Stimulated activated CD8-positive, alpha-beta memory T cell treated with anti-CD3 and anti-CD28 coated beads, Interleukin-2, amount 100 ng/mL, for 1 hour (primary cell): Measurements from ENCODE around the gene SLC25A1.
A peak's percentile ranks its signal among the peaks of the same experiment; 100 is the strongest.

Source experiments
- DNase-seq, 2 donors: peaks; one replicate each; pipeline ENCODE4 v3.0.0-alpha.2; 2020; ENCODE audit warnings: low read depth in 2 of 2

The SLC25A1 gene

DNA sequence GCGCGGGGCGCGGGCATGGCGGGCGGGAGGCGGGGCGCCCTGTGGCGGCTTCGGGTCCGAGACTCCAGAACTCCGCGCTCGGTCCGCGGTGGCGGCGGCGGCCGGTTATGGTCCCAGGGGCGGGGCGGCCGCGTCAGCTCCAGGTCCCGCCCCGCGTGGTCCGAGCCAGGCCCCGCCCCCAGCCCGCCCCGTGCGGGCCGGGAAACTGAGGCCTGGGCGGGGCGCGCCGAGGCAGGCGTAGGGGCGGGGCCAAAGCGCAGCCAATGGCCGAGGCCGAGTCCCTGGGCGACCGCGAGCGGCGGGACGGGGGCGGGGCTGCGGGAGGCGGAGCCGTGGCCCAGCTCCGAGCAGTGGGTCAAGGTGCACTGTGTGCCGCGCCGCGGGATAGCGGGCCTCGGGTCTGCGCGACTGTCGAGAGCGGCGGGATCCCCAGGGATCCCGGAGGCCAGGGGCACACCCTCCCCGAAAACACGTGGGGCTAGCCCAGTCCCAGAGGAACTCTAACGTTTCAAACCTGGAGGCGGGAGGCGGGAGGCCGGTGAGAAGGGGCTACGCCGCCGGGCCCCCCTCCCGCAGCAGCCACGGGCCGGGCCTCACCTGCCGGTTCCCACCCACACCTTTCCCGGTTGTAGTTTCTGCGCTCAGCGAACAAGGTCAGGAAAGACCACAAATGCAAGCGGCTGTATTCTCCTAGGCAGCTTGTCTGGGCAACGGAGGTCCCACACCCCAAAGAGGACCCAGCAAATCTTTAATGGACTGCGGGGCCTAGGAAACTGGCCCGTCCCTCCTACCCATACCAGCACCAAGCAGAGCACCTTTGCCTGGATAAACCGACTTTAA is at the start of gene SLC25A1:
Gene SLC25A1, minus strand, starts transcription at position 80 of the 840 bp plus-strand sequence. Its CDS starts 63 bp downstream, at position 17.
- DNase-seq: peak; percentile 55 to 60

DNA sequence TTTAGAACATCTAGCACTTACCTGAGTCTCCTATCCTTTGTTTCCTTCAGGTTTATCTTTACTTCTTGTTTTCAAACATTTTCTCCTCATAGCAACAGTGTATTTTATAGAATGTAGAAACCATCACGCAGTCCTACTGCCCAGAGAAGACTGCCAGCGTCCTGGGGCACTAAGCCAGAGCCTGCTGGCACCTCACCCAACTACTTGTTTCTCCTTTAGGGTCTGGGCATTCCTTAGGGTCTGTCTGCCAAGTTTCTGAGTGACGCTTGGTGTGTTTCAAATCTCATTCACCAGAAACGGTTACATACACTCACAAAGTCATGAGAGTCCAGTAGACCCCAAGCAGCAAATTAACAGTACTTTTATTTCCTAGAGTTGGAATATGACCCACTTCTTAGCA is 49.6 kb upstream of the SLC25A1 start:
- no peak for DNase-seq

DNA sequence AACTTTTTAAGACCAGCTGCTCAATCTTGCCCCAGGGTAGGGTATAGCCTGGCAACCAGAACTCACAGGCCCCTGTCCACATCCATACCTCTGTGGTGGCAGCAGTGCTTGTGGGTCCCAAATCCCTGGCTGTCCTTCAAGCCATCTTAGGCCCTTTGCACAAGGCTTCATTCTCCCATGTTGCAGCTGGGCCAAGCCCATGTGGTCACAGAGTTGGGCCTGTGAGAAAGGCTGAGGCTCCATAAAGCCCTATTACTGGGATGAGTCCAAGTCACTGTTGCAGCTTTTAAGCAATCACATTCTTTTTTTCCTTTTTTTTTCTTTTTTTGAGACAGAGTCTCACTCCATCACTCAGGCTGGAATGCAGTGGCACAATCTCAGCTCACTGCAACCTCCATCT is 47.9 kb upstream of the SLC25A1 start:
- no peak for DNase-seq

DNA sequence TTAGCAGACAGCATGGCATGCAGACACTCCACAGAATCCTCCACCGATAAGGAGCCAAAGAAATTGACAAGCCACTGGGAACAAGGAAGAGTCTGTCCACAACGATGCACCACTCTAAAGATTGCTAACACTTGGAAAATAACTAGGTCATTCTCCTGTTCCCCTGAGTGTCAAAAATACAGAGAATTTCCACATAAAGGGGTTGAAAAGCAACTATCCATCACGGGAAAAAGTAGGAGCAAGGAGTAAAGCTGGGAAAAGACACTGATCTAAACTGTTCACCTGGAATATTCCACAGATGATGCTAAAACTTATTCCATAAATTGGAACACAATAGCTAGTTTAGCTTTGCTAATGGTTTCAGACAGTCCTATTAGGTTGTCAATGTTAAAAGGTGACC is 47.0 kb upstream of the SLC25A1 start:
- no peak for DNase-seq

DNA sequence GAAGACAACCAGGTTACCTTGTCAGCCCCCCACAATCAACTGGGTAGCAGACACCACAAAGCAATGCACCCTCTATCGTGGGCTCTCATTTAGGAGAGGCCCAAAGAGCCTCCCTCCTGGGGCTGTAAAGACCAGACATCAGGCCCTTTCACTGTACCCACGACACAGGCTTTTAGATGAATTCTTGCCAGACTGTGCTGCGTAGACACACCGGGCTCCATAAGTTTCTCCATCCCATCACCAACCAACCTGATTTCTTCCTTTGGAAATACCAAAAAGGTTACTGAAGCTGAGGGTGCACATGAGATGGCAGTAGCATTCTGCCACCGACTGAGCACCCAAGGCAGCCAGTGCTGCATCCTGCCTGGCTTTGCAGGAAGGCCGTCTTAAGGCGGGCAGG is 46.4 kb upstream of the SLC25A1 start:
- DNase-seq: no peak

DNA sequence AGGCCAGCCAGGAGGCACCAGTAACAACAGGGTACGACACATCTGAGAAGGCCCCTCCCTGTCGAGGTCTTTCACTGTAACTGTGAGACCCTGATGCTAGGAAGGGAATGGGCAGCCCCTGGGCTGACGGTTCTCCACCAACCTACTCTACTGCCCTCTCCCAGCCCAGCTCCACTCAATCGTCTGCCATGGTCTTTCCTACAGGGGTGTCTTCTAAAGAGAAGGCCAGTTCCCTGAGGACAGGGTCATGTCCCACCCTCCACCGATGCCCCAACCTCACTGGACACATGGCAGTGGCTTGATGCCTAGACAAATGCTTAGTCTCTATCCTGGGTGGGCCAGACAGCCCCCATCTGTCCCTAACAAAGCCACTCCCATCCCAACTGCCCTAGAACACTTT is 46.0 kb upstream of the SLC25A1 start:
- DNase-seq: no peak

DNA sequence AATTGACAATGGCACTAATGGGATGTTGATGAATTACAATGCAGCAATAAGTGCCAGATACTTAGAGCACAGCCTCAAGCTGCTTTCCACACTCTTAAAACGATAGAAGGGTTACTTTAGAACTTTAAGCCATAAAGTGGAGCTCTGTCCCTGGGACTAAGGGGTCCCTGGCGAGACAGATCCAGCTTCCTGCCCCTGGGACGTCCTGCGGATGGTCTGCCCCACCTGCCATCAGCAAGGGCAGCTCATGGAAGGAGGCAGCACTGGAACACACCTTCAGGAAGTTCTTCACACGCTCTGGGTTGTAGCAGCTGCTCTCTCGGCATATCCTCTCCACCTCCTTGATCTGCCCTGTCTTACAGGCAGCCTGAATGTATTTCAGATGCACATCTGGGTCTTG is 45.1 kb upstream of the SLC25A1 start:
- DNase-seq: no peak

DNA sequence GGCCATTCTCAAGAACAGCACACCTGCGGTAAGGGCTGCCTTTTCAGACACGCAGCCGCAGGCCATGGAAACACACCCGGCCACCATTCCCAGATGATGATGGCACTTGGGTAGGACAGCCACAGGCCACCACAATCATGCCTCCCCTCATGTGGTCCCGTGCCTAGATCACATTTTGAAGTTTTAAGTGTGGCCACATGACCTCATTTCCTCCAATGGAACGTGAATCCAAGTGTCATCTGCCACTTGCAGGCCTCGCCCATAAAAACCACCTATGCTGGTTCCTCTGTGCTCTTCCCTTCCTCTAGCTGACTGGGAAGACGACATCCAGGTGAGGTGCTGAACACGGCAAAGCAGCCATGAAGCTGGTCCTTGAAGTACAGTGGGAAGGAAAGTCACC is 44.6 kb upstream of the SLC25A1 start:
- DNase-seq: no peak

DNA sequence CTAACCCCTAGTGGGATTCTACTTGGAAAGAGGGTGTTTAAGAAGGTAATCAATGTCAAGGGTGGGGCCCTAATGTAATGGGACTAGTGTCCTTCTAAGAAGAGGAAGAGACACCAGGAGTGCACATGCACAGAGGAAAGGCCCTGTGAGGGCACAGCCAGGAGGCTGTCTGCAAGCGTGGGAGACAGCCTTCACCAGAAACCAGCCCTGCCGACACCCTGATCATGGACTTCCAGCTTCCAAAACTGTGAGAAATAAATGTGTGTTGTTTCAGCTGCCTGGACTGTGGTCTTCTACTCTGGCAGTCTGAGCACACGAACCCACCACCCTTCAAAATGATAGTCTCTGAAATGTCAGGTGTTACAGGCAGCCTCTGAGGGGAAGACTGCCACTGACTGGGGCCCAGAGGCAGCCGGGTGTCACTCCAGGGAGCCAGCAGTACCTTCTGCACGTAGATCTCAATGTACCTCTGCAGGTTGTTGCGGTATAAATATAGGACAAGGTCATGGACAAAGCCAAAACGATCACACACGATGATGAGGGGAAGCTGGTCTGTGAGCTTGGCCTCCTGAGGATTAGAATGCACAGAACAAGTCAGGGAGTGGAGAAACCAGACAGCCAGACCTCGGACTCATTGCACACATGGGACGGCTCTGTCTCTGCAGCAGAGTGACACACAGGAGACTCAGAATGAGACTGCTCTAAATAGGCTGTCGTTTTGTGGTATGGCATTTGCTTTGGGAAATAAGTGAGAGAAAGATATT is 43.9 kb upstream of the SLC25A1 start:
- no peak for DNase-seq

DNA sequence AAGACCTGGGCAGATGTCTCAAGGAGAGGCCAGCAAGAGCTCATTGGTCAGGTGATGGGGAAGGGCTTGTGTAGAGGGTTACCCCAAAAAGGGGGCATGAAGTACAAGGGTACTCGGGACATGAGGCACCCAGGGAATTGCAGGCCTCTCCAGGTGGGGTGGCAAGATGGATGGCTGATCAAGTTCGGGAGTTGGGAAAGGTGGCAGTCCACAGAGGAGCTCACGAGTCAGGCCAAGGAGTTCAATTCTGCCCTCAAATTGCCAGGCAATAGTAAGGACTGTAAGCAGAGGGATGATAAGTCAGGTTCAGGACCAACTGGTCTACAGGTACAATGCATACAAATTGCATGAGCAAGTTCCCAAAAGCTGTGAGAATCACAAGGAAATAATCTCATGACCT is 42.3 kb upstream of the SLC25A1 start:
- DNase-seq: no peak

DNA sequence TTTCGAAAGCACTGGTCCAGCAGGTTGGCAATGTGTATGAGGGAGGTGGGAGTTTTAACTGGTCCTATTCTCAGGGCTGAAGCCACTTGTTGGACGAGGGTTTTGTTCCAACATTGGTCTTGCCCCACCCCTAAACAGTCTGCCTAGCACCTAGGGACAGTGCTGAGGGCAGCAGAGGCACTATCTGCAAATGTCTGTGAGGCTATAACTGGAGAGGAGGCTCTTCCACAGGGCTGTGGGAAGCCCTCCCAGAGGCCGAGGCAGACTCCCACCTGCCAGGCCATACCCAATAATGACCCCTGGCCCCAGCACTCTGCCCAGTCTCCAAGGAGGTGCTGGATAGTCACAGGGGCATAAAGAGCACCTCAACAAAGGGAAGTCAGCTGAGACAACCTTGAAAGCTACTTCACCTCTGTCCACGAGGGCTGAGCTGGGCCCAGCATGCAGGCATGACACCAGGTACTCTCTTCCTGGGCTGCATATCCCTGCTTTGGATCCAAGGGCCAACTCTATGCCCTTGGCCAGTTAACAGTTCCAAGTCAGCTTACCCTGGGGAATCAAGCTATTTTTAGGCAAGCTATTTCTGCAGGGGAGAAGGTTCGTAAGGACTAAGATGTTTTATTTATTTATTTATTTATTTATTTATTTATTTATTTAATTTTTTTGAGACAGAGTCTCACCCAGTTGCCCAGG is 40.2 kb upstream of the SLC25A1 start:
- no peak for DNase-seq

DNA sequence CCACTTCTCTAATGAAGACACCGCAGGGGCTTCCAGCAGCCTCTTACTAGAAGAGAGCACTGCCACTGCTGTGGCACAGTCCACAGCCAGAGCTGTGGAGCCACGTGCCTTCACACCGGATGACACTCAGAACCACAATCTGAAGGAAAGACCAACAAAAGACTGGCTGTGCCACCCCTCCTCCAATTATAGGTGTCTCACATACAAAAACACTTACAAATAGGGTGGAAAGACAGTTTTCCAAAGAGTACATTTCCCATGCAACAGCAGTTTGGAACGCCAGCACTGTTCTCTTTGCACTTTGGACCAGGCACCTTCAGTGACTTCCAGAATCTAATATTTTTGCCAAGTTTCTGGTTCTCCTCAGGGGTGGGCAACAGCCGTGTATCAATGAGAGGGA is 38.0 kb upstream of the SLC25A1 start:
- DNase-seq: no peak

DNA sequence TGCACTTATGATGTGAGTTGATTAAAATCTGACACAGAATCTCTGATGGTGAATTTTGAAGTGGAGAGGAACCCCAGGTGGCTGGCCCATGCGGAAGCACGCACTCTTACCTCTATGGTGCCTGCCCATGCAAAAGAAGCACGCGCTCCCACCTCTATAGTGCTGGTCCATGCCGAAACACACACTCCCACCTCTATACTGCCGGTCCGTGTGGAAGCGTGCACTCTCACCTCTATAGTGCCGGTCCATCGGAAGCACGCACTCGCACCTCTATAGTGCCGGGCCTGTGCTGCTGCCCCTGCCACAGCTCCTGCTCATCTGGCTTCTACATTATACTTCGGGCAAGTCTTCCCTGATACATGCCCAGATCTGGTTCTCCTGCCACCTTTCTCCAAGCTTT is 36.8 kb upstream of the SLC25A1 start:
- DNase-seq: no peak

DNA sequence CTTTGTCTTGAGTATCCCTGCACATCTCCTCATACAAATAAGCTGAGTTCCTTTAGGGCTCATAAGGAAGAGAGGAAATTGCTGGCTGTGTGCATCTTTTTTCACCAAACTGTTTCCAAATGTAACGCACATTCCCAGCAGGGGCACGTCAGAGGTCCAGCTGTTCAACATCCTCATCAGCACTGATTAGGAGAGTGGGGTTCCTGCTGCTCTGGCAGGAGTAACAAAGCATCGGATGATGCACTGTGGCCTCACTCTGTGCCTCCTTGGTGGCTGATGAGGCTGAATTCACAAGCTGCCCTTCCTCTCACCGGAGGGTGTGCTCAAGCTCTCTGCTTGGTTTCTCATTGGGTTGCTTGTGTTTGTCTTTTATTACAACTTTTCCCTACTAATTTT is 35.5 kb upstream of the SLC25A1 start:
- no peak for DNase-seq

DNA sequence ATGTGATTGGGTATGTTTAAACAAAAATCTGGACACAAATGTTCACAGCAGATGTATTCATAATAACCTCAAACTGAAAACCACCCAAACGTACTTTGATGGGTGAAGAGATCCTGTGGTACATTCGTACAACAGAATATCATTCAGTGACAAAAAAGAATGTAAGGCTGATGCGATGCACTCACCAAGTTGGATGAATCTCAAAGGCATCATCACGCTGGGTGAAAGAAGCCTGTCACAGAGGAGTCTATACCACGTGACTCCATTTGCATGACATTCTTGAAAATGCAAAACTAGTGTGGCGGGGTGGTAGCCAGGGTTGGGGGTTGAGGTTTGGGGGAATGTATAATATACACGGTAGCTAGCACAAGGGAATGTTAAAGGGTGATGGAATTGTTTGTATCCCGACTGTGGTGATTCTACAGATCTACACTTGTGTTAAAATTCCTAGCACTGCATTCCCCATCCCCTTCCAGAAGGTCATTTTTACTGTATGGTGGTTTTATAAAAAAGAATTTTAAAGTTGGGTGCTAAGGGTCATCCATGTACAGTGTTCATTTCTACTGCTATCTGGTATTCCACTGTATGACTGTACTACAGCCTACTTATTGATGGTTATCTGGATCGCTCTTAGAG is 35.0 kb upstream of the SLC25A1 start:
- DNase-seq: no peak

DNA sequence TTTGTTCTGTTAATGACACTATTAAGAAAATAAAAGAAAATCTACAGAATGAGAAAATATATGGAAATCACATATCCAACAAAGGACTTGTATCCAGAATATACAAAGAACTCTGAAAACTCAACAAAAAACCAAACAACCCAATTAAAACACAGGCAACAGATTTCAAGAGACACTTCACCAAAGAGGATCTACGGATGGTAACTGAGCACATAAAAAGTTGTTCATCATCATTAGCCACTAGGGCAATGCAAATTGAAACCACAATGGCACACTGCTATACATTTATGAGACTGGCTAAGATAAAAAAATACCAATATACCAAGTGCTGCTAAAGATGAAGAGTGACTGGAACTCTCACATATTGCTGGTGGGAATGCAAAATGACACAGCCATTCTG is 34.5 kb upstream of the SLC25A1 start:
- DNase-seq: no peak

DNA sequence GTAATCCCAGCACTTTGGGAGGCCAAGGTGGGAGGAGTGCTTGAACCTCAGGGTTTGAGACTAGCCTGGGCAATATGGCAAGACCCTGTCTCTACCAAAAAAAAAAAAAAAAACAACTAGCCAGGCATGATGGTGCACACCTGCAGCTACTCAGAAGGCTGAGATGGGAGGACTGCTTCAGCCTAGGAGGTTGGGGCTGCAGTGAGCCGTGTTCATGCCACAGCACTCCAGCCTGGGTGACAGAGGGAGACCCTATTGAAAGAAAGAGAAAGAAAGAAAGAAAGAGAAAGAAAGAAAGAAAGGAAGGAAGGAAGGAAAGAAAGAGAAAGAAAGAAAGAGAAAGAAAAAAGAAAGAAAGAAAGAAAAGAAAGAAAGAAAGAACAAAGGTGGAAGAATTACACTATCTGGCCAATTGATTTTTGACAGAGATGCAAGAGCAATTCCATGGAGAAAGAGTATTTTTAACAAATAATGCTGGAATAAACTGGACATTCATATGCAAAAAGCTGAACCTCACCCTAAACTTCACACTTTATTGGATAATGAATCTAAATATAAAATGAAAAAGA is 33.9 kb upstream of the SLC25A1 start:
- DNase-seq: no peak

DNA sequence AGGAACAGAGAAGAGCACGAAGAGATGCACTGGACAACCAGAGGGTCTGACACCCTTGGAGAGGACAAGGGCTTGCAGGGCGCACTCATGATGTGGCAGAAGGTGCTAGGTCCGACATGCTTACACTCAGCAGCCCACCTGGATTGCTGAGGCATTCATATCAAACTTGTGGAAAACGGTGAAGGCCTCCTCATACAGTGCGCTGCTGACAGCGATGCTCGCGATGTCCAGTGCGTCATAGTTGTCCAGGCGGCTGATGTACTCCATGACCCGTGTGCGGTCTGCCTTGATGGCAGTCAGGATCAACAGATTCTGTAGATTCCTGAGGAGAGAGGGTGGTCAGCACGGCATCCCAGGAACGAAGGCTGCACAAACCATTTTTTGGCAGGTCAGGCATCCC is 31.7 kb upstream of the SLC25A1 start:
- DNase-seq: no peak

DNA sequence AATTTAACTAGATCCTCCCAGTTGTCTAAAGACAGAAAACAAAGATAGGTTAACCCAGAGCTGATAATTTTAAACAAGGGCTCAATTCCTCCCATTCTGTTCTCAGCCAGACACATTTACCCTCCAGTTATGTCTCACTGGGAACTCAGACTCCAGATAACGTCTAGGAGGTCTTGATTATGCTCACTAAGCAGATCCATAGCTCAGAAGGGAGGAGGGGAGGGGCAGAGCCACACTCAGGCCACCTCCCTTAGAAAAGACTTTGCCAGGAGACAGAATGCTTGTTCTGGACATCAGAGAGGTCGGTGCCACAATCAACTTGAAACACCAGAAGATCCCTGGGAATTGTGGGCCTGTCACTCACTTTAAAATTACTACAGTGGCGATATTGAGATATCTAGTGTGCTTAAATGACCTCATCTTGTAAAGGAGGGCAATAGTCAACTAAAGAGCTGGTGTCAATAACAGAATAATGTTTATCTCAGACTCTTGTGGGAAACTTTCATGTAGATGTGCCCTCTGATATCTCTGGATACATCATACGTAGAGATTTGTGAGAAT is 29.8 kb upstream of the SLC25A1 start:
- DNase-seq: no peak

DNA sequence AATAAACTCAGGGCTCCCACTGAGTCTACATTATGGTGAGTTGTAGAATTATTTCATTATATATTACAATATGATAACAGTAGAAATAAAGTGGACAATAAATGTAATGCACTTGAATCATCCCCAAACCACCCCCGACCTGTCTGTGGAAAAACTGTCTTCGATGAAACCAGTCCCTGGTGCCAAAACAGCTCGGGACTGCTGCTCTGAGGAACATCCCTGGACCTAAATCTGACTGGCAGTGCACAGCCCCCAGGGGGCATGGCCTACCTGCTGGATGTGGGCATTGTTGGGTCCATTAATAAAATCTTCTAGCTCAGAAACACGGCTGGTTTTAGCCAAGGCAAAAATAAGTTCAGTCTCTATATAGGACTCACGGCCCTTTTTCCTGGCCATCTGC is 29.3 kb upstream of the SLC25A1 start:
- no peak for DNase-seq

DNA sequence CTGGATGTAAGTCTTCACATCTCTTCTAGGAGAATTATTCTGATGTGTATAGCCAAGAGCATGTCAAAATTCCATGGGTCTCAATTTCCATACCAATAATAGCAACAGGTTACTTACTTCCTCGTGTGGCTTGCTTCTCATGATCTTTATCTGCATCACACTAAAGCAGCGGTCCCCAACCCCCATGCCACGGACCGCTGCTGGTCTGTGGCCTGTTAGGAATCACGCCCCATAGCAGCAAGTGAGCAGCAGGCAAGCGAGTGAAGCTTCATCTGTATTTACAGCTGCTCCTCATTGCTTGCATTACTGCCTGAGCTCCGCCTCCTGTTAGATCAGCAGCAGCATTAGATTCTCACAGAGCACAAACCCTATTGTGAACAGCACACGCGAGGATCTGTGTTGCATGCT is 28.9 kb upstream of the SLC25A1 start:
- no peak for DNase-seq

DNA sequence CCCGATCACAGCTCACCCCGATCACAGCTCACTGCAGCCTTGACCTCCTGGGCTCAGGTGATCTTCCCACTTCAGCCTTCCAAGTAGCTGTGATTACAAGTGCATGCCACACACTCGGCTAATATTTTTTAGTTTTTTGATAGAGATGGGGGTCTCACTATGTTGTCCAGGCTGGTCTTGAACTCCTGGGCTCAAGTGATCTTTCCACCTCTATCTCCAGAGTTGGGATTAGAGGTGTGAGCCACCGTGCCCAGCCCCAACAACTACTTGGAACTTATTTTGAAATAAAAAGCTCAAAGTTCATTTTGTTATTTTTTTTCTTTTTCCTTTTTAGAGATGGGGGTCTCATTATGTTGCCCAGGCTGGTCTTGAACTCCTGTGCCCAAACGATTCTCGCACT is 27.8 kb upstream of the SLC25A1 start:
- DNase-seq: no peak
